ENCODE data around the gene FADS6.
A peak's percentile ranks its signal among the peaks of the same experiment; 100 is the strongest.

Gene FADS6

GRCh38 chr17:74833501-74834377 lies 59.7 kb downstream of the FADS6 start:
- Histone ChIP-seq H3K27me3 (no peaks in the 10 kb centered on the region), H3K4me3 (no peak overlapping the region), H3K36me3 (peaks cover 0 to 58% (median 20%) of the 10 kb centered on the region in 3 donors), H3K27ac (no peak overlapping the region), H3K9me3 (no peaks in the 10 kb centered on the region), H3K4me1 (no peaks in the 10 kb centered on the region)
- DNase-seq = peak; percentile 49 to 71
- intact Hi-C loops (cut with DNase I; ENCODE audit: low total_unique reads) = no loop called here
- no peak for TF ChIP-seq CTCF (IDR thresholded peaks at IDR 0.05)

- H3K4me3 ChIP-seq = no peak overlapping the region
- no peaks in the 10 kb centered on the region for H3K4me1 ChIP-seq
- no peak overlapping the region for H3K27ac ChIP-seq
- intact Hi-C loops (cut with DNase I; ENCODE audit: low total_unique reads) = no loop called here
- no peaks in the 10 kb centered on the region for H3K9me3 ChIP-seq
- H3K27me3 ChIP-seq = no peaks in the 10 kb centered on the region
- TF ChIP-seq CTCF (IDR thresholded peaks at IDR 0.05) = no peak
- peaks cover 0 to 59% (median 16%) of the 10 kb centered on the region in 3 donors for H3K36me3 ChIP-seq
- no peak for DNase-seq
Observed at GRCh38 chr17:74832421-74832820, 61.0 kb downstream of the FADS6 start.

- no peaks in the 10 kb centered on the region for H3K27me3 ChIP-seq
- H3K4me1 ChIP-seq = no peaks in the 10 kb centered on the region
- intact Hi-C loops (cut with DNase I; ENCODE audit: low total_unique reads) = no loop called here
- DNase-seq = no peak
- no peak for TF ChIP-seq CTCF (IDR thresholded peaks at IDR 0.05)
- H3K27ac ChIP-seq = no peak overlapping the region
- no peaks in the 10 kb centered on the region for H3K9me3 ChIP-seq
- H3K36me3 ChIP-seq = peaks cover 0 to 55% (median 8%) of the 10 kb centered on the region in 3 donors
- H3K4me3 ChIP-seq = no peak overlapping the region
Observed at GRCh38 chr17:74831444-74832146, 61.8 kb downstream of the FADS6 start.

GRCh38 chr17:74830861-74831260 lies 62.6 kb downstream of the FADS6 start:
- no peak for DNase-seq
- Histone ChIP-seq H3K4me3 (no peak overlapping the region), H3K4me1 (no peaks in the 10 kb centered on the region), H3K36me3 (peaks cover 0 to 55% (median under 1%) of the 10 kb centered on the region in 3 donors), H3K27ac (no peak overlapping the region), H3K9me3 (no peaks in the 10 kb centered on the region), H3K27me3 (no peaks in the 10 kb centered on the region)
- no peak for TF ChIP-seq CTCF (IDR thresholded peaks at IDR 0.05)
- intact Hi-C loops (cut with DNase I; ENCODE audit: low total_unique reads) = no loop called here

- Histone ChIP-seq H3K4me3 (no peak overlapping the region), H3K36me3 (peaks cover 0 to 67% (median 0%) of the 10 kb centered on the region in 3 donors), H3K27me3 (no peaks in the 10 kb centered on the region), H3K27ac (no peak overlapping the region), H3K4me1 (no peaks in the 10 kb centered on the region), H3K9me3 (no peaks in the 10 kb centered on the region)
- intact Hi-C loops (cut with DNase I; ENCODE audit: low total_unique reads) = no loop called here
- no peak for TF ChIP-seq CTCF (IDR thresholded peaks at IDR 0.05)
- no peak for DNase-seq
Observed at GRCh38 chr17:74827800-74828199, 65.6 kb downstream of the FADS6 start.

Data from tibial artery (tissue), 4 donors.